Measurements from ENCODE around the gene TSPAN3. TPM values are rescaled to one million over a fixed set of nuclear protein-coding genes. Genes with fewer than 3 reads are reported as not detected.

Gene TSPAN3
- total RNA-seq, 1 experiment from 2014 or later: 237 TPM

DNA sequence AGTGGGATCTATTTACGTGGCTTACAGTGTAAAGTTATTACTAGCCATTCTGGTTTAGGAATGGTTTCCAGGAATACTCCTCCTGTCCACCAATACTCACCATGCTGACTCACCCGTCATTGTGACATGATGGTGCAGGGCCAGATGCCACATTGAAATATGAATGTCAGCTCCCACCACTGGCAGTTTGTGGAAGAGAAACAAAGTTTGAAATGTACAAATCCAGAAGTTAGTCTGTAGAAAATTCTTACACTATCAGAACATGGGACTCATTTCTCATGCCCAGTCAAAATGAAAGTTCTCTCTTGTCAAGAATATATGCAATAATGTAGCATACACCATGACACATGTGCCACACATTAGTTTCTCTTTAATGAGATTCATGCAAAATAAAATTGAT, 14.4 kb upstream of the TSPAN3 start:
- Mint-ChIP-seq H3K36me3 (ENCODE audit: insufficient read depth, unreplicated experiment) (no peaks in the 10 kb centered on the region), H3K27ac (ENCODE audit: unreplicated experiment) (no peak overlapping the region), H3K9me3 (ENCODE audit: unreplicated experiment) (no peaks in the 10 kb centered on the region), H3K4me1 (ENCODE audit: low read depth, unreplicated experiment) (no peaks in the 10 kb centered on the region), H3K27me3 (ENCODE audit: insufficient read depth, unreplicated experiment) (no peaks in the 10 kb centered on the region), H3K4me3 (ENCODE audit: unreplicated experiment) (no peak overlapping the region)
- H3K36me3 ChIP-seq (ENCODE audit: control insufficient read depth, insufficient read depth, low read length): no peaks in the 10 kb centered on the region
- POLR2A ChIA-PET: interaction anchor here (0.5 kb wide), 1 partner anchor 8 kb away, joined by 14 read pairs; no protein-coding TSS in a partner anchor
- H3K4me3 ChIP-seq (ENCODE audit: low read depth, low read length): no peak overlapping the region
- no peaks in the 10 kb centered on the region for H3K4me1 ChIP-seq
- intact Hi-C loops (cut with micrococcal nuclease; ENCODE audit: unreplicated experiment): no loop called here
- no peak for DNase-seq
- TF ChIP-seq, protein P1, sequence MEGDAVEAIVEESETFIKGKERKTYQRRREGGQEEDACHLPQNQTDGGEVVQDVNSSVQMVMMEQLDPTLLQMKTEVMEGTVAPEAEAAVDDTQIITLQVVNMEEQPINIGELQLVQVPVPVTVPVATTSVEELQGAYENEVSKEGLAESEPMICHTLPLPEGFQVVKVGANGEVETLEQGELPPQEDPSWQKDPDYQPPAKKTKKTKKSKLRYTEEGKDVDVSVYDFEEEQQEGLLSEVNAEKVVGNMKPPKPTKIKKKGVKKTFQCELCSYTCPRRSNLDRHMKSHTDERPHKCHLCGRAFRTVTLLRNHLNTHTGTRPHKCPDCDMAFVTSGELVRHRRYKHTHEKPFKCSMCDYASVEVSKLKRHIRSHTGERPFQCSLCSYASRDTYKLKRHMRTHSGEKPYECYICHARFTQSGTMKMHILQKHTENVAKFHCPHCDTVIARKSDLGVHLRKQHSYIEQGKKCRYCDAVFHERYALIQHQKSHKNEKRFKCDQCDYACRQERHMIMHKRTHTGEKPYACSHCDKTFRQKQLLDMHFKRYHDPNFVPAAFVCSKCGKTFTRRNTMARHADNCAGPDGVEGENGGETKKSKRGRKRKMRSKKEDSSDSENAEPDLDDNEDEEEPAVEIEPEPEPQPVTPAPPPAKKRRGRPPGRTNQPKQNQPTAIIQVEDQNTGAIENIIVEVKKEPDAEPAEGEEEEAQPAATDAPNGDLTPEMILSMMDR (IDR thresholded peaks at IDR 0.05; ENCODE audit: insufficient read depth in 1 of 2, low read depth in 1 of 2, low read length in 1 of 2, severe bottlenecking in 1 of 2, unreplicated experiment in 1 of 2): no peak
- H3K27me3 ChIP-seq (replicated peaks; ENCODE audit: control insufficient read depth, insufficient read depth, low read length): no peaks in the 10 kb centered on the region
- CTCF ChIA-PET: no interaction called here
- BruUV-seq (replicated peaks): no TSS peak
- no peaks in the 10 kb centered on the region for H3K9me3 ChIP-seq

DNA sequence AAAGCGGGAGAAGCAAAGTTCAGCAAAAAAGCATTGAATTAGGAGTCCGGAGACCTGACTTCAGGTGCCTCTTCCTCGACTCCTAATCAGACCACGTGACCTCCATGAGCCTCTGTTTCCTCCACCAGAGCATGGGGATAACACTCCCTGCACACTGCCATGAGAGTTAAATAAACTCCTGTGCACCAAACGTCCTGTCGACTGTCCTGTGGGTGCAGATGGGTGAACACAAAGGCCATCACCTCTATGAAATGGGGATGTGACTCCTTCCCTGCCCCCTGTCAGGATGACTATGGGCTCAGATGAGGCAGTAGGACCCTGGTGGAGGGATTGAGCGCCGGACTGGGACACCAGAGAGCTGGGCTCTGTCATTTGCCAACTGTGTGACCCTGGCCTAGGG, 13.5 kb upstream of the TSPAN3 start:
- H3K4me3 Mint-ChIP-seq (ENCODE audit: unreplicated experiment): no peak overlapping the region
- H3K36me3 Mint-ChIP-seq (ENCODE audit: insufficient read depth, unreplicated experiment): no peaks in the 10 kb centered on the region
- H3K27me3 Mint-ChIP-seq (ENCODE audit: insufficient read depth, unreplicated experiment): no peaks in the 10 kb centered on the region
- H3K27me3 ChIP-seq (replicated peaks; ENCODE audit: control insufficient read depth, insufficient read depth, low read length): no peaks in the 10 kb centered on the region
- no peaks in the 10 kb centered on the region for H3K4me1 ChIP-seq
- H3K4me1 Mint-ChIP-seq (ENCODE audit: low read depth, unreplicated experiment): no peaks in the 10 kb centered on the region
- intact Hi-C loops (cut with micrococcal nuclease; ENCODE audit: unreplicated experiment): no loop called here
- BruUV-seq (replicated peaks): no TSS peak
- DNase-seq: no peak
- POLR2A ChIA-PET: no interaction called here
- H3K27ac Mint-ChIP-seq (ENCODE audit: unreplicated experiment): no peak overlapping the region
- CTCF ChIA-PET: no interaction called here
- H3K9me3 Mint-ChIP-seq (ENCODE audit: unreplicated experiment): no peaks in the 10 kb centered on the region
- H3K9me3 ChIP-seq: no peaks in the 10 kb centered on the region
- no peak overlapping the region for H3K4me3 ChIP-seq (ENCODE audit: low read depth, low read length)
- H3K36me3 ChIP-seq (ENCODE audit: control insufficient read depth, insufficient read depth, low read length): no peaks in the 10 kb centered on the region
- TF ChIP-seq, protein P1 (IDR thresholded peaks at IDR 0.05; ENCODE audit: insufficient read depth in 1 of 2, low read depth in 1 of 2, low read length in 1 of 2, severe bottlenecking in 1 of 2, unreplicated experiment in 1 of 2): no peak

DNA sequence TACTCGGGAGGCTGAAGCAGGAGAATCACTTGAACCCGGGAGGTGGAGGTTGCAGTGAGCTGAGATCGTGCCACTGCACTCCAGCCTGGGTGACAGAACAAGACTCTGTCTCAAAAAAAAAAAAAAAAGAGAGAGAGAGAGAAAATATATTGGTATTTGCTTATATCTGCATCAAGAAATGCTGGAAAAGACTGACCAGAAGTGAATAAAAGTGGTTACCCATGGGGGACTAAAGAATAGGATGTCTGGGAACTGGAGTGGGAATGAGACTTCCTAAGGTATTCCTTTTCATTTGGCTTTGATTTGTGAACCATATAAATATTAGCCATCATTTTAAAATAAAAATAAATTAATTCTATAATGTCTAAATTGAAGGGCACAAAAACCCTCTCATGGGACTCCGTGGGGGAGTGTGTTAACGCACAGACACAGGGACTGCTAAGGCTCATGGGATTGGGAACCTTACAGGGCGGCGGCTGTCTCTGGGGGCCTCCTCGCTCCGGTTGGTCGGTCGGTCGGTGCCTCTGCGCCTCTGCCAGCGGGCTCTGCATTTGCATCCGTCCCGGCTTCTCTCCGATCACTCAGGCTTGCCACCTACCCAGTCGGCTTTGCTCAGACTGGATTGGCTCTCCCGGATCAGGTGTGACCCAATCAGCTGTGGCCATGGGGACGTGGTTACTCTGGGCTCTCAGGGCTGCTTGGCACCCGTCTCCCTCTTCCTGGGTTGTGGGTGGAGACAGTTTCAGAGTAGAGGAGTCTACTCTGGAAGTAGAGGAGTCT, 12.7 kb upstream of the TSPAN3 start:
- Histone ChIP-seq H3K9me3 (no peaks in the 10 kb centered on the region), H3K4me1 (no peaks in the 10 kb centered on the region), H3K4me3 (ENCODE audit: low read depth, low read length) (no peak overlapping the region), H3K36me3 (ENCODE audit: control insufficient read depth, insufficient read depth, low read length) (no peaks in the 10 kb centered on the region), H3K27me3 (replicated peaks; ENCODE audit: control insufficient read depth, insufficient read depth, low read length) (no peaks in the 10 kb centered on the region)
- BruUV-seq (replicated peaks): no TSS peak
- no peaks in the 10 kb centered on the region for H3K4me1 Mint-ChIP-seq (ENCODE audit: low read depth, unreplicated experiment)
- no peaks in the 10 kb centered on the region for H3K36me3 Mint-ChIP-seq (ENCODE audit: insufficient read depth, unreplicated experiment)
- DNase-seq: no peak
- POLR2A ChIA-PET: no interaction called here
- H3K27ac Mint-ChIP-seq (ENCODE audit: unreplicated experiment): no peak overlapping the region
- CTCF ChIA-PET: no interaction called here
- TF ChIP-seq, protein P1 (IDR thresholded peaks at IDR 0.05; ENCODE audit: insufficient read depth in 1 of 2, low read depth in 1 of 2, low read length in 1 of 2, severe bottlenecking in 1 of 2, unreplicated experiment in 1 of 2): no peak
- intact Hi-C loops (cut with micrococcal nuclease; ENCODE audit: unreplicated experiment): no loop called here
- no peaks in the 10 kb centered on the region for H3K27me3 Mint-ChIP-seq (ENCODE audit: insufficient read depth, unreplicated experiment)
- no peak overlapping the region for H3K4me3 Mint-ChIP-seq (ENCODE audit: unreplicated experiment)
- no peaks in the 10 kb centered on the region for H3K9me3 Mint-ChIP-seq (ENCODE audit: unreplicated experiment)

Data from Caco-2 (cell line).